Stimulated activated CD8-positive, alpha-beta memory T cell treated with anti-CD3 and anti-CD28 coated beads, Interleukin-7, amount 100 ng/mL, for 24 hours (primary cell): ENCODE data around the gene SYNE2.
"Not testable (repeated sequence)": the region's sequence is repeated elsewhere in the genome, so short reads cannot be mapped to it uniquely, and the experiment has no call there.

ENCODE experiments used
- DNase-seq: peaks from one replicate; pipeline ENCODE4 v3.0.0-alpha.2; 2020; ENCODE audit warnings: low read depth

The SYNE2 gene

GRCh38 chr14:64137657-64138290 is 285.0 kb downstream of the SYNE2 start:
- DNase-seq, result no peak

GRCh38 chr14:64147126-64147790 is 294.5 kb downstream of the SYNE2 start:
- DNase-seq, result no peak

- no peak for DNase-seq
Observed at GRCh38 chr14:64149921-64150320, 297.1 kb downstream of the SYNE2 start.

GRCh38 chr14:64158608-64159007 is 305.8 kb downstream of the SYNE2 start:
- DNase-seq, result no peak

GRCh38 chr14:64159588-64159987 is 306.8 kb downstream of the SYNE2 start:
- DNase-seq, result no peak

- no peak for DNase-seq
Observed at GRCh38 chr14:64170181-64170580, 317.4 kb downstream of the SYNE2 start.

GRCh38 chr14:64174922-64175782 is 322.3 kb downstream of the SYNE2 start:
- no peak for DNase-seq

GRCh38 chr14:64176330-64176729 is 323.5 kb downstream of the SYNE2 start:
- DNase-seq, result no peak

- no peak for DNase-seq
Observed at GRCh38 chr14:64178814-64179213, 326.0 kb downstream of the SYNE2 start.

GRCh38 chr14:64182908-64183307 is 330.1 kb downstream of the SYNE2 start:
- not testable (repeated sequence) for DNase-seq

- no peak for DNase-seq
Observed at GRCh38 chr14:64184103-64184729, 331.4 kb downstream of the SYNE2 start.

GRCh38 chr14:64185184-64185583 is 332.4 kb downstream of the SYNE2 start:
- no peak for DNase-seq

- DNase-seq, result no peak
Observed at GRCh38 chr14:64186231-64187129, 333.7 kb downstream of the SYNE2 start.

- no peak for DNase-seq
Observed at GRCh38 chr14:64187331-64187730, 334.5 kb downstream of the SYNE2 start.

GRCh38 chr14:64190974-64191502 is 338.2 kb downstream of the SYNE2 start:
- DNase-seq, result no peak

- DNase-seq, result no peak
Observed at GRCh38 chr14:64191756-64192155, 339.0 kb downstream of the SYNE2 start.

GRCh38 chr14:64193821-64194220 is 341.0 kb downstream of the SYNE2 start:
- DNase-seq, result no peak

GRCh38 chr14:64194404-64194803 is 341.6 kb downstream of the SYNE2 start:
- DNase-seq, result no peak

- no peak for DNase-seq
Observed at GRCh38 chr14:64195199-64195598, 342.4 kb downstream of the SYNE2 start.

GRCh38 chr14:64196056-64196455 is 343.3 kb downstream of the SYNE2 start:
- no peak for DNase-seq

- DNase-seq, result no peak
Observed at GRCh38 chr14:64196814-64197411, 344.1 kb downstream of the SYNE2 start.
